Measurements from ENCODE around the gene EEF1A2. TPM values are rescaled to one million over a fixed set of nuclear protein-coding genes. Genes with fewer than 3 reads are reported as not detected.

The EEF1A2 gene
- polyA plus RNA-seq, 2 of the 4 experiments (the other 2 are of a cell fraction) = 16.3 to 129 TPM

GRCh38 chr20:63519668-63520503 is 21.0 kb upstream of the EEF1A2 start (continued):
- TF ChIP-seq EP300 (IDR thresholded peaks at IDR 0.05) (no peak), BCL3 (IDR thresholded peaks at IDR 0.05) (no peak), ESRRA (IDR thresholded peaks at IDR 0.05; ENCODE audit: borderline replicate concordance, low read length) (no peak), CTCF (IDR thresholded peaks at IDR 0.05) (peak; percentile 18; the same call in 1 of the 3 replicates), FOXS1 (CRISPR knock-in tag; IDR thresholded peaks at IDR 0.05) (no peak), GATA3 (IDR thresholded peaks at IDR 0.05; ENCODE audit: borderline replicate concordance) (no peak), PHF8 (IDR thresholded peaks at IDR 0.05; ENCODE audit: borderline replicate concordance, low read depth) (peak; percentile 14; the same call in 1 of the 2 replicates), EHMT2 (IDR thresholded peaks at IDR 0.05; ENCODE audit: low read depth) (no peak), JUNB (IDR thresholded peaks at IDR 0.05) (no peak), MAX (IDR thresholded peaks at IDR 0.05) (peak; percentile 33; the same call in 1 of the 2 replicates), ATOH8 (CRISPR knock-in tag; IDR thresholded peaks at IDR 0.05; ENCODE audit: low read depth) (no peak), ZC3H11A (IDR thresholded peaks at IDR 0.05) (no peak)

- WGBS (ENCODE audit: missing lambda C conversion rate) = 91% methylated on average over 21 of the region's 32 CpGs
- TF ChIP-seq CBX8 (IDR thresholded peaks at IDR 0.05) (no peak), TFCP2L1 (CRISPR knock-in tag; IDR thresholded peaks at IDR 0.05) (no peak), FOXS1 (CRISPR knock-in tag; IDR thresholded peaks at IDR 0.05) (no peak), EHMT2 (IDR thresholded peaks at IDR 0.05; ENCODE audit: low read depth) (no peak), TP53 (CRISPR knock-in tag; IDR thresholded peaks at IDR 0.05) (no peak), HOXB5 (CRISPR knock-in tag; IDR thresholded peaks at IDR 0.05) (no peak), HMGXB4 (CRISPR knock-in tag; IDR thresholded peaks at IDR 0.05; ENCODE audit: borderline replicate concordance) (no peak), CTCF (IDR thresholded peaks at IDR 0.05) (no peak), RARB (CRISPR knock-in tag; IDR thresholded peaks at IDR 0.05) (no peak)
- ATAC-seq (no peak), DNase-seq (ENCODE audit: low read depth in 1 of 2, low spot score in 1 of 2) (no peak), FAIRE-seq (no peak)
- H3K4me3 ChIP-seq = peak overlapping the region; percentile 83; the same call in 2 of the 3 replicates
- POLR2A ChIA-PET = interaction anchor here (2.6 kb wide), 1 partner anchor 11 kb away, joined by 15 read pairs; no protein-coding TSS in a partner anchor
- H3K27ac ChIP-seq = peak overlapping the region; percentile 88 to 95; a peak in 4 of 6 replicates
- H3K4me1 ChIP-seq = peaks cover 10% of the 10 kb centered on the region; the same call in 2 of the 3 replicates
- CTCF ChIA-PET = interaction anchor here (0.6 to 6.8 kb wide), 5 partner anchors 10 to 268 kb away, joined by 3 to 75 read pairs (median 5); partner anchors contain the start of gene EEF1A2
- H3K4me2 ChIP-seq = peak overlapping the region; percentile 93
- H3K9me3 ChIP-seq = peaks cover 13% of the 10 kb centered on the region
Observed at GRCh38 chr20:63518946-63519667, 20.2 kb upstream of the EEF1A2 start.
